SK-N-SH treated with all-trans-retinoic acid at 6 μM for 48 hours (cell line): ENCODE data around the gene COL7A1.

Source experiments
- ARNTL ChIP-seq: fragments of 450-650 bp; formaldehyde crosslinking; IDR thresholded peaks from 2 replicates; pipeline ENCODE4 v1.5.0; 2020; ENCODE audit warnings: low read depth, mild to moderate bottlenecking, moderate library complexity, borderline replicate concordance
- ISL1 ChIP-seq: fragments of 250-450 bp; sonication (Bioruptor Pico); IDR thresholded peaks from 2 replicates; pipeline ENCODE4 v2.1.2; 2022; ENCODE audit warnings: mild to moderate bottlenecking, moderate library complexity
- OSR1 ChIP-seq: fragments of 250-450 bp; sonication (Bioruptor Pico); IDR thresholded peaks from 2 replicates; pipeline ENCODE4 v1.8.0; 2022; ENCODE audit warnings: moderate library complexity, mild to moderate bottlenecking, inconsistent platforms
- ZC3H10 ChIP-seq: fragments of 250-450 bp; sonication (Bioruptor Pico); IDR thresholded peaks from 2 replicates; pipeline ENCODE4 v1.5.1; 2021; ENCODE audit warnings: mild to moderate bottlenecking, moderate library complexity
- ZFP3 ChIP-seq: fragments of 250-450 bp; sonication (Bioruptor Pico); IDR thresholded peaks from 2 replicates; pipeline ENCODE4 v1.5.0; 2020; ENCODE audit warnings: mild to moderate bottlenecking, moderate library complexity
- ZFP30 ChIP-seq: fragments of 450-650 bp; formaldehyde crosslinking; IDR thresholded peaks from 2 replicates; pipeline ENCODE4 v1.5.0; 2022; ENCODE audit warnings: mild to moderate bottlenecking, moderate library complexity
- ZNF8 ChIP-seq: fragments of 450-650 bp; formaldehyde crosslinking; IDR thresholded peaks from 2 replicates; pipeline ENCODE4 v1.5.0; 2020; ENCODE audit warnings: mild to moderate bottlenecking, moderate library complexity
- TF ChIP-seq, protein P1 (sequence below): fragments of 250-450 bp; sonication (Bioruptor Pico); IDR thresholded peaks from 2 replicates; pipeline ENCODE4 v1.8.0; 2020; ENCODE audit warnings: mild to moderate bottlenecking, moderate library complexity, borderline replicate concordance
- TF ChIP-seq, protein P2 (sequence below): fragments of 250-450 bp; sonication (Bioruptor Pico); IDR thresholded peaks from 2 replicates; pipeline ENCODE4 v1.5.1; 2020; ENCODE audit warnings: low read depth, mild to moderate bottlenecking, moderate library complexity
- TF ChIP-seq, protein P3 (sequence below): fragments of 250-450 bp; sonication (Bioruptor Pico); IDR thresholded peaks from 2 replicates; pipeline ENCODE4 v1.8.0; 2021; ENCODE audit warnings: low read depth, mild to moderate bottlenecking, moderate library complexity, borderline replicate concordance

DNA sequence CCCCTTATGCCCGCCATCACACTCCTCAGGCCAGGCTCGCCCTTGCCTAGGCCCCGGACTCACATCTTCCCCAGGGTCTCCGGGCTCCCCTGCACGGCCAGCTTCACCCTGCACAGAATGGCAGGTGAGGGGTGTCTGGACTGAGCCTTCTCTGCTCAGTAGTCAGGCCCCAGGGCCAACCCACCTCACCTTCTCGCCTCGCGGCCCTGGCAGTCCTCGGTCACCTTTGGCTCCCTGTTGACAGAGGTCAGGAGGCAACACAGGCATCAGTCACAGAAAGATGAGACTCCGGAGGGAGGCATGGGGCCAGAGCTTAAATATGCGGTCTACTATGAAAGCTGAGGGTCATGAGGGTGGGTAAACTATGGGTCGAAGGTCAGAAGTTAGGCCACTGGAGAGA, 23.2 kb downstream of the COL7A1 start:
- no peak for TF ChIP-seq ZFP3 (CRISPR knock-in tag)
- no peak for TF ChIP-seq ZNF8
- no peak for TF ChIP-seq ZFP30 (CRISPR knock-in tag)
- no peak for TF ChIP-seq ARNTL
- TF ChIP-seq, protein P1, sequence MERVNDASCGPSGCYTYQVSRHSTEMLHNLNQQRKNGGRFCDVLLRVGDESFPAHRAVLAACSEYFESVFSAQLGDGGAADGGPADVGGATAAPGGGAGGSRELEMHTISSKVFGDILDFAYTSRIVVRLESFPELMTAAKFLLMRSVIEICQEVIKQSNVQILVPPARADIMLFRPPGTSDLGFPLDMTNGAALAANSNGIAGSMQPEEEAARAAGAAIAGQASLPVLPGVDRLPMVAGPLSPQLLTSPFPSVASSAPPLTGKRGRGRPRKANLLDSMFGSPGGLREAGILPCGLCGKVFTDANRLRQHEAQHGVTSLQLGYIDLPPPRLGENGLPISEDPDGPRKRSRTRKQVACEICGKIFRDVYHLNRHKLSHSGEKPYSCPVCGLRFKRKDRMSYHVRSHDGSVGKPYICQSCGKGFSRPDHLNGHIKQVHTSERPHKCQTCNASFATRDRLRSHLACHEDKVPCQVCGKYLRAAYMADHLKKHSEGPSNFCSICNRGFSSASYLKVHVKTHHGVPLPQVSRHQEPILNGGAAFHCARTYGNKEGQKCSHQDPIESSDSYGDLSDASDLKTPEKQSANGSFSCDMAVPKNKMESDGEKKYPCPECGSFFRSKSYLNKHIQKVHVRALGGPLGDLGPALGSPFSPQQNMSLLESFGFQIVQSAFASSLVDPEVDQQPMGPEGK (CRISPR knock-in tag) = no peak
- TF ChIP-seq, protein P2, sequence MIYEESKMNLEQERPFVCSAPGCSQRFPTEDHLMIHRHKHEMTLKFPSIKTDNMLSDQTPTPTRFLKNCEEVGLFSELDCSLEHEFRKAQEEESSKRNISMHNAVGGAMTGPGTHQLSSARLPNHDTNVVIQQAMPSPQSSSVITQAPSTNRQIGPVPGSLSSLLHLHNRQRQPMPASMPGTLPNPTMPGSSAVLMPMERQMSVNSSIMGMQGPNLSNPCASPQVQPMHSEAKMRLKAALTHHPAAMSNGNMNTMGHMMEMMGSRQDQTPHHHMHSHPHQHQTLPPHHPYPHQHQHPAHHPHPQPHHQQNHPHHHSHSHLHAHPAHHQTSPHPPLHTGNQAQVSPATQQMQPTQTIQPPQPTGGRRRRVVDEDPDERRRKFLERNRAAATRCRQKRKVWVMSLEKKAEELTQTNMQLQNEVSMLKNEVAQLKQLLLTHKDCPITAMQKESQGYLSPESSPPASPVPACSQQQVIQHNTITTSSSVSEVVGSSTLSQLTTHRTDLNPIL (CRISPR knock-in tag) = no peak
- TF ChIP-seq, protein P3, sequence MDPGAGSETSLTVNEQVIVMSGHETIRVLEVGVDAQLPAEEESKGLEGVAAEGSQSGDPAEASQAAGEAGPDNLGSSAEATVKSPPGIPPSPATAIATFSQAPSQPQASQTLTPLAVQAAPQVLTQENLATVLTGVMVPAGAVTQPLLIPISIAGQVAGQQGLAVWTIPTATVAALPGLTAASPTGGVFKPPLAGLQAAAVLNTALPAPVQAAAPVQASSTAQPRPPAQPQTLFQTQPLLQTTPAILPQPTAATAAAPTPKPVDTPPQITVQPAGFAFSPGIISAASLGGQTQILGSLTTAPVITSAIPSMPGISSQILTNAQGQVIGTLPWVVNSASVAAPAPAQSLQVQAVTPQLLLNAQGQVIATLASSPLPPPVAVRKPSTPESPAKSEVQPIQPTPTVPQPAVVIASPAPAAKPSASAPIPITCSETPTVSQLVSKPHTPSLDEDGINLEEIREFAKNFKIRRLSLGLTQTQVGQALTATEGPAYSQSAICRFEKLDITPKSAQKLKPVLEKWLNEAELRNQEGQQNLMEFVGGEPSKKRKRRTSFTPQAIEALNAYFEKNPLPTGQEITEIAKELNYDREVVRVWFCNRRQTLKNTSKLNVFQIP (CRISPR knock-in tag) = no peak
- no peak for TF ChIP-seq OSR1 (CRISPR knock-in tag)
- no peak for TF ChIP-seq ISL1 (CRISPR knock-in tag)
- no peak for TF ChIP-seq ZC3H10 (CRISPR knock-in tag)
